Smooth muscle cell (in vitro differentiated cells): Measurements from ENCODE around the gene BIRC6. TPM values are rescaled to one million over a fixed set of nuclear protein-coding genes. Genes with fewer than 3 reads are reported as not detected.
"Not testable (repeated sequence)": the region's sequence is repeated elsewhere in the genome, so short reads cannot be mapped to it uniquely, and the experiment has no call there.

Source experiments
- DNase-seq: peaks from one replicate; lab custom pipeline; 2025; ENCODE audit not compliant: unreplicated experiment; lab: John Stamatoyannopoulos, UW
- H2AFZ ChIP-seq: fragments of 200-600 bp; sonication (generic); 2 replicates; pipeline ENCODE4 v1.6.0; 2016; ENCODE audit warnings: antibody characterized with exemption, low read depth, mild to moderate bottlenecking
- H3F3A ChIP-seq: fragments of 200-600 bp; sonication (generic); 2 replicates; pipeline ENCODE4 v1.6.0; 2017; ENCODE audit warnings: antibody characterized with exemption, low read depth
- H3K27ac ChIP-seq: fragments of 200-600 bp; sonication (generic); 2 replicates; pipeline ENCODE4 v1.5.1; 2016; ENCODE audit warnings: low read depth, mild to moderate bottlenecking
- H3K27me3 ChIP-seq: fragments of 200-600 bp; sonication (generic); 2 replicates; pipeline ENCODE4 v1.6.1; 2016; ENCODE audit warnings: low read depth, mild to moderate bottlenecking
- H3K36me3 ChIP-seq: fragments of 200-600 bp; sonication (generic); 2 replicates; pipeline ENCODE4 v1.5.1; 2016; ENCODE audit warnings: low read depth
- H3K4me1 ChIP-seq: fragments of 200-600 bp; sonication (generic); 2 replicates; pipeline ENCODE4 v1.5.1; 2016; ENCODE audit warnings: low read depth
- H3K4me2 ChIP-seq: fragments of 200-600 bp; sonication (generic); 2 replicates; pipeline ENCODE4 v1.6.0; 2016; ENCODE audit warnings: mild to moderate bottlenecking
- H3K4me3 ChIP-seq: fragments of 200-600 bp; sonication (generic); 2 replicates; pipeline ENCODE4 v1.5.1; 2016; ENCODE audit warnings: mild to moderate bottlenecking
- H3K79me2 ChIP-seq: fragments of 200-600 bp; sonication (generic); 2 replicates; pipeline ENCODE4 v1.6.0; 2016; ENCODE audit warnings: low read depth, mild to moderate bottlenecking
- H3K9ac ChIP-seq: fragments of 200-600 bp; sonication (generic); 2 replicates; pipeline ENCODE4 v1.6.0; 2016; ENCODE audit warnings: low read depth
- H3K9me3 ChIP-seq: fragments of 200-600 bp; sonication (generic); replicated peaks from 2 replicates; pipeline ENCODE4 v1.5.1; 2016; ENCODE audit warnings: low read depth
- H4K20me1 ChIP-seq: fragments of 200-600 bp; sonication (generic); 2 replicates; pipeline ENCODE4 v1.6.0; 2016; ENCODE audit warnings: low read depth
- WGBS: methylation state at CpG from one replicate; pipeline ENCODE4 v1.1.7; 2016; ENCODE audit warnings: low lambda C conversion rate; 5-methylcytosine and 5-hydroxymethylcytosine counted together
- polyA plus RNA-seq: library from polyadenylated mRNA; unstranded; fragments of >200 nt; fragmentation: Nextera tagmentation; extraction: Ambion mirVana; gene quantifications from 2 replicates; pipeline ENCODE4 v1.2.1, GENCODE V29; 2016
- total RNA-seq: library from RNA; depleted of rRNA; stranded (reverse); fragments of >200 nt; gene quantifications from 2 replicates; pipeline ENCODE4 v1.2.3, GENCODE V29; 2014
- TF ChIP-seq, protein P1 (sequence below): fragments of 200-600 bp; sonication (generic); IDR thresholded peaks from 2 replicates; pipeline ENCODE4 v1.5.1; 2017; ENCODE audit warnings: borderline replicate concordance, mild to moderate bottlenecking, antibody characterized with exemption; ENCODE audit not compliant: insufficient read depth, poor library complexity, severe bottlenecking

Gene BIRC6
- total and polyA plus RNA-seq, 2 experiments from 2014 or later = 12.4 to 79.8 TPM

DNA sequence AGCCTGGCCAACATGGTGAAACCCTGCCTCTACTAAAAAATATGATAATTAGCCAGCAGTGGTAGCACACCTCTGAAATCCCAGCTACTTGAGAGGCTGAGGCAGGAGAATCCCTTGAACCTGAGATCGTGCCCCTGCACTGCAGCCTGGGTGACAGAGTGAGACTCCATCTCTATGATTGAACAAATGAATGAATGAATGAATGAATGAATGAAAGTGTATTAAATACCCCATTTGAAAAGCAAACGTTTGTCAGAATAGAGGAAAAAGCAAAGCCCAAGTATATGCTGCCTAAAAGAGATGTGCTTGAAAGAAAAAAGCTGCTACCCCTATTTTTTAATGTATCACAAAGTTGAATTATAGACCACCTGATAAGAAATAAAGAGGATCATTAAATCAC is 181.9 kb downstream of the BIRC6 start:
- Histone ChIP-seq H2AFZ (no peak overlapping the region), H3K9ac (no peak overlapping the region), H3K4me3 (no peak overlapping the region), H3K27me3 (no peaks in the 10 kb centered on the region), H3K9me3 (no peaks in the 10 kb centered on the region), H4K20me1 (peaks cover 17% of the 10 kb centered on the region), H3K36me3 (peaks cover 6% of the 10 kb centered on the region), H3K4me1 (no peaks in the 10 kb centered on the region), H3K4me2 (no peak overlapping the region), H3K27ac (no peak overlapping the region), H3F3A (no peaks in the 10 kb centered on the region), H3K79me2 (peaks cover 13% of the 10 kb centered on the region)
- TF ChIP-seq, protein P1, sequence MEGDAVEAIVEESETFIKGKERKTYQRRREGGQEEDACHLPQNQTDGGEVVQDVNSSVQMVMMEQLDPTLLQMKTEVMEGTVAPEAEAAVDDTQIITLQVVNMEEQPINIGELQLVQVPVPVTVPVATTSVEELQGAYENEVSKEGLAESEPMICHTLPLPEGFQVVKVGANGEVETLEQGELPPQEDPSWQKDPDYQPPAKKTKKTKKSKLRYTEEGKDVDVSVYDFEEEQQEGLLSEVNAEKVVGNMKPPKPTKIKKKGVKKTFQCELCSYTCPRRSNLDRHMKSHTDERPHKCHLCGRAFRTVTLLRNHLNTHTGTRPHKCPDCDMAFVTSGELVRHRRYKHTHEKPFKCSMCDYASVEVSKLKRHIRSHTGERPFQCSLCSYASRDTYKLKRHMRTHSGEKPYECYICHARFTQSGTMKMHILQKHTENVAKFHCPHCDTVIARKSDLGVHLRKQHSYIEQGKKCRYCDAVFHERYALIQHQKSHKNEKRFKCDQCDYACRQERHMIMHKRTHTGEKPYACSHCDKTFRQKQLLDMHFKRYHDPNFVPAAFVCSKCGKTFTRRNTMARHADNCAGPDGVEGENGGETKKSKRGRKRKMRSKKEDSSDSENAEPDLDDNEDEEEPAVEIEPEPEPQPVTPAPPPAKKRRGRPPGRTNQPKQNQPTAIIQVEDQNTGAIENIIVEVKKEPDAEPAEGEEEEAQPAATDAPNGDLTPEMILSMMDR = no peak
- WGBS = 98% methylated on average over 2 of the region's 2 CpGs
- no peak for DNase-seq

DNA sequence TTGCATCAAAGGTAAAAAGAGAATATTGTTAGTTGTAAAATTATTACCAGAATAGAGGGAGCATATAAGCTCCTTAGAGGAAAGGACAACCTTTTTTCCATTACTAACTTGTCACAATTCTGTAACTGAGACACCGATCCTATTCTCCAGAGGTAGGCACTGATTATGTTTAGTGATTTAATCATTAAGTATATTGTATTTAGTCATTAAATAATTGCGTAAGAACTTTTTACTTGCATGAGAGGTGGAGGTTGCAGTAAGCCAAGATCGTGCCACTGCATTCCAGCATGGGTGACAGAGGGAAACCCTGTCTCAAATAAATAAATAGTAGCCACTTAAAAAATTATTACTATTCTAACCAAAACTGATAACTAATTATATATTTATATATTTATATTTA is 195.7 kb downstream of the BIRC6 start:
- DNase-seq, H3K4me2 ChIP-seq: not testable (repeated sequence)
- 94% methylated on average over 3 of the region's 3 CpGs for WGBS

DNA sequence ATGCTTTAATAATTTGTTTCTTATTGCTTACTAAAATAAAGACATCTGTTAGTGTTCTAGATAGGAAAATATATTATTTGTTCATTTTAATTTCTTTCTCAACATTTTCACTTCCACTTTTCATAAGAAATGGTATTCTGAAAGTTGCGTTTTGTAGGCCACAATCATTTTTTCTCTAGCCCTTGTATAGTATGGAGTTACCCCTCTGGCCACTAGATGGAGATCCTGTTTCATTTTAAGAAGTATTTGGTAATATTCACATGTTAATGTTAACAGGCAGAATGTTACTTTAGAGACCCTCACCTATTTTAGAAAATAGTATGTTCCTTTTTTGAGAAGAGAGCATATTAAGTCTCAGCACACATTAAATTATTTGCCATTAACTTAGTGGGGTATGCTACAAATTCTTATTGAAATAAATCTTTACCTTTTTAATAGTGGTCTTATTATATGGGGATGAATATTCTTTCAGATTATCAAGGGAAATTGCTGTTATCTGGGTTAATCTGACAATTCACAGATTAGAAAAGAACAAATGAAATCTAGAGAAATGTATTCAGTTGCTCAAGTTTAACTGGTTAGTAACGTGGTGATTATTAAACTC is 197.1 kb downstream of the BIRC6 start:
- Histone ChIP-seq H3K79me2 (peaks cover 6% of the 10 kb centered on the region), H3K27ac (no peak overlapping the region), H3K9me3 (no peaks in the 10 kb centered on the region), H3K27me3 (no peaks in the 10 kb centered on the region), H4K20me1 (peaks cover 12% of the 10 kb centered on the region), H3K4me3 (no peak overlapping the region), H3K4me1 (no peaks in the 10 kb centered on the region), H3K4me2 (no peak overlapping the region), H2AFZ (no peak overlapping the region), H3K36me3 (peaks cover 7% of the 10 kb centered on the region), H3K9ac (no peak overlapping the region), H3F3A (peaks cover 4% of the 10 kb centered on the region)
- TF ChIP-seq, protein P1 = peak; percentile 71
- 92% methylated on average over 2 of the region's 2 CpGs for WGBS
- no peak for DNase-seq

More for the DNA sequence above, 195.7 kb downstream of the BIRC6 start:
- H3F3A ChIP-seq, H3K79me2 ChIP-seq, H3K4me1 ChIP-seq, H3K27me3 ChIP-seq, H3K9ac ChIP-seq, H2AFZ ChIP-seq, H3K4me3 ChIP-seq, H3K27ac ChIP-seq, H3K9me3 ChIP-seq: not testable (repeated sequence)
- Histone ChIP-seq H4K20me1 (peaks cover 12% of the 10 kb centered on the region), H3K36me3 (peaks cover 14% of the 10 kb centered on the region)

DNA sequence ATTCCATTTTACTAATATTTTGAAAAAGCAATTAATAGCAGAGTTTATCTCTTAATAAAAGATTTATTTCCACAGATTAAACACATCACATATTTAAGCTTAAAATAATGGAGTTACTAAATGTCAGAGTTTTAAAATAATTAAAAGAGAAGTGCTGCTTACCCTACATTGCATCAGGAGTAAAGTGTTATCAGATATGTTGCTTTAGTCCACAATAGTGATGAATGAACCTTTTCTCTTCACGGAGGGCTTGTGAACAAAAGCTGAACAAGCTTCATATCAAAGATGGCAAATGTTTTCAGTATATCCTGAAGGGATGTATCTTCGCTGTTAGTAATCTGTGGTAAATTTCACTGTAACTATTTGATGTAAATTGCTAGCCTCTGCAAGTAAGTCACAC is 201.7 kb downstream of the BIRC6 start:
- no peaks in the 10 kb centered on the region for H3K9me3 ChIP-seq
- peaks cover 4% of the 10 kb centered on the region for H3F3A ChIP-seq
- peak overlapping the region; percentile 50 for H3K27ac ChIP-seq
- H3K4me1 ChIP-seq = no peaks in the 10 kb centered on the region
- H3K36me3 ChIP-seq = no peaks in the 10 kb centered on the region
- no peak for DNase-seq
- no peak overlapping the region for H2AFZ ChIP-seq
- 66% methylated on average over 2 of the region's 2 CpGs for WGBS
- peaks cover 8% of the 10 kb centered on the region for H3K79me2 ChIP-seq
- no peak overlapping the region for H3K4me3 ChIP-seq
- no peak overlapping the region for H3K4me2 ChIP-seq
- peaks cover 9% of the 10 kb centered on the region for H4K20me1 ChIP-seq
- TF ChIP-seq, protein P1 = no peak
- no peaks in the 10 kb centered on the region for H3K27me3 ChIP-seq
- no peak overlapping the region for H3K9ac ChIP-seq
